Suprapubic skin (tissue), 4 donors: ENCODE data around the gene MDM1. TPM values are rescaled to one million over a fixed set of nuclear protein-coding genes. Genes with fewer than 3 reads are reported as not detected.

Experiments
- DNase-seq, 2 donors: peaks; one replicate each; pipeline ENCODE4 v3.0.0-alpha.2; 2019; ENCODE audit warnings: low spot score in 2 of 2
- H3K27ac ChIP-seq: fragments of 200-600 bp; sonication (generic); one replicate; pipeline ENCODE4 v1.5.1; 2019
- H3K27me3 ChIP-seq: fragments of 200-600 bp; sonication (generic); one replicate; pipeline ENCODE4 v1.5.1; 2019
- H3K36me3 ChIP-seq: fragments of 200-600 bp; sonication (generic); one replicate; pipeline ENCODE4 v1.5.1; 2019
- H3K4me1 ChIP-seq: fragments of 200-600 bp; sonication (generic); one replicate; pipeline ENCODE4 v1.5.1; 2019
- H3K4me3 ChIP-seq: fragments of 200-600 bp; sonication (generic); one replicate; pipeline ENCODE4 v1.5.1; 2019; ENCODE audit warnings: mild to moderate bottlenecking
- H3K9me3 ChIP-seq: fragments of 200-600 bp; sonication (generic); one replicate; pipeline ENCODE4 v1.5.1; 2019
- CTCF ChIP-seq, 2 donors: fragments of 200-600 bp in 1 of 2; fragments of 450-650 bp in 1 of 2; sonication (generic) in 1 of 2; IDR thresholded peaks; one replicate each; pipeline ENCODE4 v1.5.1; 2016 to 2019; ENCODE audit warnings: antibody characterized with exemption in 2 of 2, mild to moderate bottlenecking in 1 of 2, moderate library complexity in 1 of 2
- EP300 ChIP-seq: sonication (generic); formaldehyde crosslinking; IDR thresholded peaks from one replicate; pipeline ENCODE4 v1.6.1; 2017; ENCODE audit warnings: antibody characterized with exemption
- POLR2A ChIP-seq, 2 donors: fragments of 450-650 bp; IDR thresholded peaks; one replicate each; pipeline ENCODE4 v1.6.1; 2017; ENCODE audit warnings: antibody characterized with exemption in 2 of 2, mild to moderate bottlenecking in 2 of 2, moderate library complexity in 2 of 2
- POLR2AphosphoS5 ChIP-seq, 3 donors: sonication (generic); formaldehyde crosslinking; IDR thresholded peaks; one replicate each; pipeline ENCODE4 v1.6.1; 2017; ENCODE audit warnings: antibody characterized with exemption in 3 of 3
- WGBS: methylation state at CpG from one replicate; pipeline ENCODE4 v1.1.5; 2018; 5-methylcytosine and 5-hydroxymethylcytosine counted together
- total RNA-seq, 4 donors: library from RNA; depleted of rRNA; stranded (reverse); fragments of >200 nt; gene quantifications; one replicate each; pipeline ENCODE4 v1.1.0, GENCODE V29; 2016

MDM1 gene
- total RNA-seq: 10 to 100 TPM in 1 of 4 donors, 1 to 10 TPM in 3; 4.1 to 10.2 (median 7.0) TPM

- Histone ChIP-seq H3K27me3 (no peaks in the 10 kb centered on the region), H3K4me1 (peaks cover 24% of the 10 kb centered on the region), H3K4me3 (peak within 1 kb of the TSS; percentile 80), H3K9me3 (no peaks in the 10 kb centered on the region), H3K36me3 (peaks cover 2% of the 10 kb centered on the region), H3K27ac (peak within 1 kb of the TSS; percentile 63)
- under 1% methylated on average over 31 of the region's 59 CpGs for WGBS
- peak; percentile 98 to 99 for DNase-seq
- TF ChIP-seq POLR2AphosphoS5 (IDR thresholded peaks at IDR 0.05): peak in 1 of 3 donors; percentile 7
- TF ChIP-seq EP300: no peak
Observed at GRCh38 chr12:68331869-68332727, at the start of gene MDM1. MDM1 (minus strand) TSS chr12:68332362; CDS start chr12:68332245, 117 bp downstream.

- Histone ChIP-seq H3K36me3 (no peaks in the 10 kb centered on the region), H3K4me1 (peaks cover 17% of the 10 kb centered on the region), H3K27ac (no peak overlapping the region), H3K9me3 (no peaks in the 10 kb centered on the region), H3K27me3 (no peaks in the 10 kb centered on the region), H3K4me3 (no peak overlapping the region)
- 80% methylated on average over 6 of the region's 6 CpGs for WGBS
- DNase-seq: no peak
- TF ChIP-seq EP300 (no peak), POLR2AphosphoS5 (IDR thresholded peaks at IDR 0.05) (no peak), POLR2A (IDR thresholded peaks at IDR 0.05) (no peak), CTCF (IDR thresholded peaks at IDR 0.05) (no peak)
Observed at GRCh38 chr12:68381476-68382219, 49.5 kb upstream of the MDM1 start.

- H3K9me3 ChIP-seq: no peaks in the 10 kb centered on the region
- WGBS: 34% methylated on average over 5 of the region's 5 CpGs
- H3K36me3 ChIP-seq: no peaks in the 10 kb centered on the region
- no peaks in the 10 kb centered on the region for H3K27me3 ChIP-seq
- TF ChIP-seq POLR2AphosphoS5 (IDR thresholded peaks at IDR 0.05) (no peak), EP300 (no peak), POLR2A (IDR thresholded peaks at IDR 0.05) (no peak), CTCF (IDR thresholded peaks at IDR 0.05) (no peak)
- H3K4me1 ChIP-seq: peaks cover 22% of the 10 kb centered on the region
- DNase-seq: no peak
- no peak overlapping the region for H3K4me3 ChIP-seq
- H3K27ac ChIP-seq: no peak overlapping the region
Observed at GRCh38 chr12:68378872-68379606, 46.9 kb upstream of the MDM1 start.

GRCh38 chr12:68377881-68378280 lies 45.7 kb upstream of the MDM1 start:
- Histone ChIP-seq H3K4me3 (no peak overlapping the region), H3K4me1 (peaks cover 29% of the 10 kb centered on the region), H3K36me3 (no peaks in the 10 kb centered on the region), H3K27ac (no peak overlapping the region), H3K9me3 (no peaks in the 10 kb centered on the region), H3K27me3 (no peaks in the 10 kb centered on the region)
- DNase-seq: no peak
- WGBS: 76% methylated on average over 3 of the region's 3 CpGs
- TF ChIP-seq POLR2AphosphoS5 (IDR thresholded peaks at IDR 0.05): no peak
- no peak for TF ChIP-seq POLR2A (IDR thresholded peaks at IDR 0.05)
- TF ChIP-seq CTCF (IDR thresholded peaks at IDR 0.05): no peak

- no peak overlapping the region for H3K4me3 ChIP-seq
- DNase-seq: no peak
- H3K36me3 ChIP-seq: no peaks in the 10 kb centered on the region
- WGBS: 96% methylated on average over 7 of the region's 7 CpGs
- no peak overlapping the region for H3K27ac ChIP-seq
- TF ChIP-seq POLR2AphosphoS5 (IDR thresholded peaks at IDR 0.05): no peak
- no peak for TF ChIP-seq EP300
- no peak for TF ChIP-seq CTCF (IDR thresholded peaks at IDR 0.05)
- no peak for TF ChIP-seq POLR2A (IDR thresholded peaks at IDR 0.05)
- peaks cover 30% of the 10 kb centered on the region for H3K4me1 ChIP-seq
- H3K9me3 ChIP-seq: no peaks in the 10 kb centered on the region
- H3K27me3 ChIP-seq: no peaks in the 10 kb centered on the region
Observed at GRCh38 chr12:68376901-68377300, 44.7 kb upstream of the MDM1 start.
